ENCODE results near the gene NR2E1.

Gene NR2E1

DNA sequence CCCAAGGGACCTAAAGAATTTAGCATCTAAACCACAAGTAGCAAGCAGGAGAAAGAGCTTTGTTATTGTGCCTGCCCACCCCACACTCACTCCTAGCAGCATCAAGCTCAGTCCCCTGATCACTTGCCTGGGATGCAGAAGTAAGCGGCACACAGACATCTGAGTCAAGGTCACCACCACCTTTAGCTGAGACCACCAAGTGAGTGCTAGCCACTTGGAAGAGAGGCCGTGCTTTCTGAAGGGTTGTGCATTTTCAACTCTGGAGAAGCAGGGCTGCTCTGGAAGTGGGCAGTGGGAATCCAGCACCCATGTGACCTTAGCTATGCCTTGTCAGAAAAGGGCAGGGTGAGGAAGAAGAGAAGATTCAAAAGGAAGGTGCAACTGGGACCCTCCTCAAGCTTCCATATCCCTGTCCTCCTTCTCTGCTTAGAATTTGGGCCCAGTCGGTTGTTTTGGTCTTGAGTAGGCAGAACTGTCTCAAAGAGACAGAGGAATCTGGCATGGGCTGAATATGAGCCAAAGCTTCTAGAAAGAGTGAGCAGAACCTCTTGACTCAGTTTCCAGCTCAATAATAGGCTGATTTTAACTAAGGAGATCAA, 6.2 kb downstream of the NR2E1 start:
- no peak for DNase-seq

DNA sequence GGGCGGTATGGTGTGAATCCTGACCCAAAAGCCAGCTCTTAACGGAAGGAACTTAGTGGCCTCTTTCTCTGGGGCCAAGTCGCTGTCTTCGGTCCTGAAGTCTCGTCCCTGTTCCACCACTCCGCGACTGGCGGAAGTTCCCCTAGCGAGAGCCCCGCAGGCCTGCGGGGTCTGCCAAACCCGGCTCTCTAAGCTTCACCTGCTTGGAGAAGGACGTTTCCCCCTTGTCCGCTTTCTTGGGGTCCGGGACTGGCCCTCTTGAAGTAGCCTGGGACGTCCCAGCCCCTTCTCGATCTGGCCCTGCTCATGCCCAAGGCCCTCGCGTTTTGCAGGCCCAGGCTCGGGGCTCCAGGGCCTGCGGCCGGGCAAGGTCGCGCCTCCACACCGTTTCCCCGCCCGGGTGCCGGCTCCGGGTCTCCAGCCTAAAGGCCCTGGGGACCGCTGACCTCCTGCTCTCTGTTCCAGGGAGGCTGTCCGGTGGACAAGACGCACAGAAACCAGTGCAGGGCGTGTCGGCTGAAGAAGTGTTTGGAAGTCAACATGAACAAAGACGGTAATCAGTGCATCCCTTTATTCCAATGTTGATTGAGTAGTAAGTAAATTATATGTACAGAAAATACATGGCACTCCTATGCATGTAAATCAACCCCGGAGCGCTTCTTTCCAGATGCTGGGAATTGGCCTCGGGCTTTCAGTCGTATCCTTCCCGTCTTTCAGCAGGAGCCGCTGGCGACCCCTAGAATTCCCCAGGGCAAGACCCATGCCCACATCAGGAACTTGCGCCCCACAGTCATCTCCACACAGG, 8.8 kb downstream of the NR2E1 start:
- no peak for DNase-seq

DNA sequence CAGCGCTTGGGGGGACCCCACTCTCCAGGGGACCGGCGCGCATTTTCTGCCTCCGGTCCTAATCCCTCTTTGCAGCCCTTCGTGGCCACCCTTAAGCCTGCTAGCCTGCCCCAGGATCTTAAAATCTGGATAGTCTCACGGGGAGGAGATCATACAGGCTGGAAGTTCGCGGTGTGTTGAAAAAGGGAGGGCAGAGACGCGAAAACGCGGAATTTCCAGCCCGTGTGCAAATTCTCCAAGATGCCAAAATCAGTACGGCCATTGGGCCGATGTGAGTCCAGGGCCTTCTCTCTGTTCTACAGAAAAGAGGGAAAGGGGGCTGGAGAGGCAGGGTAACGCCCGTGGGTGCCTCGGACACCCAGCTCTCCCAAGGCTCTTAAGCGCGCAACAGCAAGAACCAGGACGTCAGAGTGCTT, 9.4 kb downstream of the NR2E1 start:
- no peak for DNase-seq

DNA sequence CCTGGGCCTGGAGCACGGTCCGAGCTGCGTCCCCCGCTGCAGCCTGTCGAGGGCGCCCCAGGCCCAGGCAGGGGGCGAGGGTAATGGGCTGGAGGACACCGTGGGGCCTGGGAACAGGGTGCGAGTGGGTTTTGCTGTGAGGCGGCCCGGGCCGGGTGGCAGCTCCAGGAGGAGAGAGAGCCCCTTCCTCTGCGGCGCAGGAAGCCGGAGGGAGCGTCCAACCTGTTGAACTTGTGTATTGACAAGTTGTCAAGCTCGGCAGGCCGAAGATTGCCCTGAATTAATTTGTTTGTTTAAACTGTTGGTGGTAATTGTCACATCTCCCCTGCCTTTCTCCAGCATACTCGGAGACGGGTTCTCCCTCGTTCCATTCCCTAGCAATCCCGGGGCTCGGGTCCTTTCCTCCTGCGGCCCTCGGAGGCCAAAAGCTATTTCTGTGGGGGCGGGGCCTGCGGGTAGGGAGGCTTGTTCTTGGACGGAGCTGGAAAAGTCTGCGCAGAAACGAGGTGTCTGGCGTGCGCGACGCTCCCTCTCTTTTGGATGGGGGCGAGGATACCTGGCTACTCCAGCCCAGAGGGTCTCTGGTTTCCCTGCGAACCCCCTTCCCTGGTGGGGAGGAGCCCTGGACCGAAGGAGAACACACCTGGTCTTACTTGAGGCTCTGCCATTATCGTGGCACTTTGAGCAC, 9.9 kb downstream of the NR2E1 start:
- DNase-seq, result peak; percentile 48 to 75

DNA sequence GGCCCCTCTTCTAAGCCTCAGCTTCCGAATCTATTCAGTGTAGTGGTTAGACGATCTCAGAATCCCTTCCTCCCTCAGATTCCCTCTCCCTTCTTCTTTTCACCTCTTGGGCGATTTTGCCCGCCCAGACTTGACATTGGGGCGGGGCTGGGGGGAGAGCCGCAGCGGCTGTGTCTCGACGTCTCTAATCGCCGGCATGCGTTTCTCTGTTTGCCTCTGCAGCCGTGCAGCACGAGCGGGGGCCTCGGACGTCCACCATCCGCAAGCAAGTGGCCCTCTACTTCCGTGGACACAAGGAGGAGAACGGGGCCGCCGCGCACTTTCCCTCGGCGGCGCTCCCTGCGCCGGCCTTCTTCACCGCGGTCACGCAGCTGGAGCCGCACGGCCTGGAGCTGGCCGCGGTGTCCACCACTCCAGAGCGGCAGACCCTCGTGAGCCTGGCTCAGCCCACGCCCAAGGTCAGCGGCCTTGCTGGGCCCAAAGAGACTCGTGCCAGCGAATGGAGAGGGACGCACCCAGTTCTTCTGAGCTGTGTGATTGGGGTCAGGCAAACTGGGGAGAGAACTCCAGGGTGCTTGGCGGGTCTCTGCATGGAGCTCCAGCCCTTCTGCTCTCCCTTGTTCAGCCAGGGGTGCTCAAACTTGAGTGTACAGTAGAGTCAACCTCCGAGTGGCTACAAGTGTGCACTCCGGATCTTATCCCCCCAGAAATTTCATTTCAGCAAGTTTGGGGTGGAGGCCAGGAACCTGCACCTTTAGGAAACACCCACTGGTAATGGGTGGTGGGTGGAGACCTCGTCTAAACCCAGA, 10.7 kb downstream of the NR2E1 start:
- no peak for DNase-seq

DNA sequence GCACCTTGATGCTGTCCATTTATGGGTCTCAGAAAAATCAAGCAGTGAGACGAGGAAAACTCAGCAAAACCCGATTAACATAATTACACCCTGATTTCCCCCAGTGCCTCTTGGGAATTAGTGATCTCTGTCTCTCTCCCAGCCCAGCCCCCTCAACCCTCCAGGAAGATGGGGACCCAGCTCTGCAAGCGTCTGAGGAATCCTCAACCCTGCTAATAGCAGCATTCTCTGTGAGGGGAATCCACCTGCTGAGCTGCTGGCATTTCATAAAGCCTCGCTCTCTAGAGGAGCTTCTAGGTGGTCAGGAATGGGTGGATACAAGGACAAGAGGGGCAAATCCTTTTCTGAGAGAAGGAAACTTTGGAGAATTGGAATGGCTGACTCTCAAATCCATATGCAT, 13.9 kb downstream of the NR2E1 start:
- DNase-seq, result no peak

DNA sequence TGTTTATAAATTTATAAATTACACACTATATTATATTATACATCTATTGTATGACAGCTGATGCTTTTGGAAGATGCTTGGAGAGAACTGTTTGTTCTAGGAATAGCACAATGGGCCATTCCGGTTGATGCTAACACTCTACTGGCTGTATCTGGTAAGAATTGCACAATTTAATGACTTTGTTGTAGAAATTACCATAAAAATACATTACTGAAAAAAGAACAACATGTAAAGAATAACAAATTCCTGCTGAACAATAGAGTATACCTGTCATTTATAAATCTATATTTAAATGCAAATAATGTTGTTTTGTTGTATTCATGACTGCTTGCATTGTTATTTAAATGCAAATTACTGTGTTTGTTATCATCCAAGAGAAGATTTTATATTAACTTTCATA, 14.4 kb downstream of the NR2E1 start:
- no peak for DNase-seq

DNA sequence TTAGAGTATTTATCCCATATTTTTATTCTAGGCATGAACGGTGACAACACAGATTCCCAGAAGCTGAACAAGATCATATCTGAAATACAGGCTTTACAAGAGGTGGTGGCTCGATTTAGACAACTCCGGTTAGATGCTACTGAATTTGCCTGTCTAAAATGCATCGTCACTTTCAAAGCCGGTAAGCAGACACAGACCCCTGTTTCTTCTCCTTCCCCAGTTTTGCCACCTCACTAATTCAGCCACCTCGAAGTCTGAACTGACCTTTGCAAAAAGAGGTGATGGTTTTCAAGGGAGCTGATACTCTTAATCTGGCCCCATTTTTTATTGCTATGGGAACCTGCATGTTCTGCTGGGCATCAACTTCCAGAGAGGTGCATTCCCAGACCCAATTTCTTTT, 15.0 kb downstream of the NR2E1 start:
- DNase-seq, result no peak

DNA sequence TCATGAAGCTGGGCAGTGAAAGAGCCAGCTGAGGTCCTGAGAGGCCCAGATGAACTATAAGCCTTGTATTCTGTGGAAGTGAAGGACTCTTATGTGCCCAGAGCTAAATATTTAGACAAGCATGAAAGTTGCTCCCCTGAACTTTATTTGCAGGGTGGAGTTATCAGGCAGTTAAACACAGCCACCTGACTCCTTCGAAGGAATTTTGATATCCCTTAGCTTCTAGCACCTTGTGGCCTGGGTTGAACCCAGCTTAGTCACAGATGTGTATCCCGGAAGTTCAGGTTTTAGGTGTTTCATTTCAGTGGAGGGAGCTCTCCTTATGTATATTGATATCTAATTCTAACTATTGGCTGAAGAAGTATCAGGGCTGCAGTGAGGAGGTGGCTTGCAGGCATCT, 20.4 kb downstream of the NR2E1 start:
- DNase-seq, result no peak

DNA sequence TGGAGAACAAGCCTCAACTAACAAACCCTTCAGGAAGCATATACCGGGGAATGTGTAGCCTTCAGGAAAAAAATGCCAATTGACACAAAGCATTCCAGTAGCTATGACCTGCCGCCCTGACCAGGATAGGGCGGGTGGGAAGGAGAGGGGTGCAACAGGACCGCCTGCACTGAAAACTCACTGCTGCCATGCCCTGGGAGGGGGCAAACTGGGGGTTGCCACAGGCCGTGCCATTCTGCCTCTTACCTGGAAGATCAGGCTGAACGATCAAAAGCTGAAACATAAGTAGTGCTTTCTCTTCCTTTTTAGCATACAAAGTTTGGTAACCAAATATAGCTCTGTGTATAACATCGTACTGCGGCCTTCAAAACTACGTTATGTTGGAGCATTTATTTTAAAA, 21.7 kb downstream of the NR2E1 start:
- no peak for DNase-seq

DNA sequence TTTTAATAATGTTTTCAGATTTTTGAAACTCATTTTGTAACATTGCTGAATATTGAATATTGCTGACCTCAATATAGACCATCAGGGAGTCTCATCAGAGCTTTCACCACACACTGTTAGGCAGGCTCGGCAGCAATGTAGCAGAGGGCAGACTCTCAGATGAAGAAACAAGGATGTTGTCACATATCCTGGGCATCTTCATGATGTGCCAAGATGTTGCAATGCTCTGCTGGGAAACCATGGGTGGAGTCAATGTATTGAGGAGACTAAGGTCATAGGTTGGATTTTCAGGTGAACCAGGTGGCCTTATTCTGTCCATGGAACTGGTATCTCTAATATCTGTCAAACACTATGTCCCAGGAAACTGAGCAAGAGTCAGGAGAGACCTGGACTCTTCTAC, 27.3 kb downstream of the NR2E1 start:
- no peak for DNase-seq

DNA sequence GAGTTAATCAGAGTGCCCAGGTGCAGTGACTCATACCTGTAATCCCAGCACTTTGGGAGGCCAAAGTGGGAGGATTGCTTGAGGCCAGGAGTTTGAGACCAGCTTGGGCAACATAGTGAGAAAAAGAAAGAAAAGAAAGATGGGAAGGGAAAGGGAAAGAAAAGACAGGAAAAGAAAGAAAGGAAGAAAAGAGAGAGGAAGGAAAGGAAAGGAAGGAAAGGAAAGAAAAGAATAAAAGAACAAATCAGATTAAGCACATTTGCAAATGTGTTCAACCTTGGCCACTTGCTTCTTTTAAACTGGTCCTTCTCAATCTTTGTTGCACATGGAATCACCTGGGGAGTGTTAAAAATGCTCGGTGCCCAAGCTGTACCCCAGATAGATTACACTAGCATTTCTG, 28.0 kb downstream of the NR2E1 start:
- DNase-seq, result no peak

DNA sequence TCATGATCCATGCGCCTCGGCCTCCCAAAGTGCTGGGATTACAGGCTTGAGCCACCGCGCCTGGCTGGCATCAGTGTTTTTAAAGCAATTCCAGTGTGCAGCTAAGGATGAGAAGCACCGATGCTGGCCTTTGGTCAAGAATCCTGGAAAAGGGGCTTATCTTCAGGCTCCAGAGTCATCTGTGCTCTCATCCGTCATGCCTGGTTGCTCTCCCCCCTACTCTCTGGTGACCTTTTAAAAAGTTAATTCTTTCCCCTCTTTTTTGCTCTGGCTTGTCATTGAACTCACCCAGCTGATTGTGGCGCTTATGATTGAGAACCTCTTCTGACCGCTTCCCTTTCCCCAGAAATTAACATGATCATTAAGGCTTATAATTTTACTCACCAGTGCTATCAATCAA, 28.7 kb downstream of the NR2E1 start:
- no peak for DNase-seq

DNA sequence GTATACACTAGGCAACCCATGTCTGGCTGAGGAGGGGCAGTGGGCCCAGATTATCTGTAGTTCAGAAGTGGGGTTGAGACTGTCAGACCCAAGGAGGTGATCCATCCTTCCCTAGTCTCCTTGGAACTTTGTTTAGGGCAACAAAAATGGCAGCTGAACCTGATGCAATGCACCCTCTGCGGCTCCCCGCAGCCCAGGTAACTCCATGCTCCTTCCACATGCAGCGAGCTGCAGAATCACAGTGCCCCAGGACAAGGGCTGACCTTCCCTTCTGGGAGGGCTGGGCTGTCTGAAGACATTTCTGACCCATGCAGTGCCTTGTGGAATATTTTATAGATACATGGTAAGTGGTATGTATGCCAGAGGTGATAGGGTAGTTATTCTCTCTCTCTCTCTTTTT, 29.4 kb downstream of the NR2E1 start:
- DNase-seq, result no peak

DNA sequence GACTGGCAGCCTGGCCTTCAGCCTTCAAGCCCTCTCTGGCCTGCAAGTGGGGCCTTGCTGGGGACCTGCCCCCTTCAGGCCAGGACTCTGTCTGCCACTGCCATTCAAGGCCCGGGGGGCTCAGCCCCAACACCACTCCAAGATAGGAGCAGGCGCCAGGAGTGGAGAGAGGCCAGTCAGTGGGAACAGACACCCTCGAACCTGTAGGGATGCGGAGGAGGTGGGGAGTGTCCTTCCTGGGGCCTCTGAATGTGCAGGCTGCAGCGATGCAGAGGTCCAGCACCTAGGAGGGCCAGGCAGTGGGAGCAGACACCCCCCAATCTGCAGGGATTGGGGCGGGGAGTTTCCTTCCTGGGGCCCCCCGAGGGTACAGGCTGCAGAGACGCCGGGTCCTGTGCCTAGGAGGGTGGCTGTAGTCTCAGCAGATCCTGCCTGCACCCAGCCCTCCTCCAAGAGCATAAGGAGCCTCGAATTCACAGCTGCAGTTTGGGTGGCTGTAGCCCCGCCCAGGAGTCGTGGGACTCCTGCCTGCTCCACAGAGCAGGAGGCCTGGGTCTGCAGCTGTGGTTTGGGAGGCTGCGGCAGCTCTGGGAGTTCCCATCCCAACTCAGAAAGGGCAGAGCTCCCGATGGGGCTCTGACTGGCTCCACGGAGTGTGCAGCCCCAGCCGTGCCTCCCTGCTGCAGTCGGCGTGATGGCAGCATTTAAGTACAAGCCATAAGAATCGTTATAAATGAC, 33.1 kb downstream of the NR2E1 start:
- DNase-seq, result no peak

DNA sequence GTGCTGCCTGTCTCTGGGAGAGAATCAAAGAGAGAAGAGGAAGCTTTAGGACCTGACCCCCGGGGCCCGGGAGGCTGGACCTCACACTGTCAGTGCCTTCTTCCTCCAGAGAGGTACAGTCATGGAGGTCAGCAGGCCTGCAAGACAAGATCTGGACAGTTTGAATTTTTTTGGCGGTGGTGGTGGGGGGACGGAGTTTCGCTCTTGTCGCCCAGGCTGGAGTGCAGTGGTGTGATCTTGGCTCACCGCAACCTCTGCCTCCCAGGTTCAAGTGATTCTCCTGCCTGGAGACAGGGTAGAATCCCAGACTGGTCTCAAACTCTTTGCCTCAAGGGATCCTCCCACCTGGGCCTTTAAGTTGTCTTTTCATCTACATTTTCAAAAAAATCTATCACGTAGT, 34.4 kb downstream of the NR2E1 start:
- no peak for DNase-seq

DNA sequence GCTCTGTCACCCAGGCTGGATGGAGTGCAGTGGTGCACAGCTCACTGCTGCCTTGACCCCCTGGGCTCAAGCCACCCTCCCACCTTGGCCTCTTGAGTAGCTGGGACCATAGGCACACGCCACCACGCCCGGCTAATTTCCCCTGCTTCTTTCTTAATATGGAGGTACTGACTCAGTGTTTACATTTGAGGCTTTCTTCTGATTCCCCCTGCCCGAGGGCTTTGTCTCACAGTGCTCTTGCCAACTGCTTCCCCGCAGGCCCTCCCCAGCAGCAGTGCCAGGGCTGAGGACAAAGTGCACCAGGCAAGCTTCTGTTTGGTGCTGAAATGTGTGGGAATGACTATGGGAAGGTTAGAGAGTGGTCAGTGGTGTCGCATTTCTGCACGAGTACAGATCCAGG, 34.8 kb downstream of the NR2E1 start:
- no peak for DNase-seq

DNA sequence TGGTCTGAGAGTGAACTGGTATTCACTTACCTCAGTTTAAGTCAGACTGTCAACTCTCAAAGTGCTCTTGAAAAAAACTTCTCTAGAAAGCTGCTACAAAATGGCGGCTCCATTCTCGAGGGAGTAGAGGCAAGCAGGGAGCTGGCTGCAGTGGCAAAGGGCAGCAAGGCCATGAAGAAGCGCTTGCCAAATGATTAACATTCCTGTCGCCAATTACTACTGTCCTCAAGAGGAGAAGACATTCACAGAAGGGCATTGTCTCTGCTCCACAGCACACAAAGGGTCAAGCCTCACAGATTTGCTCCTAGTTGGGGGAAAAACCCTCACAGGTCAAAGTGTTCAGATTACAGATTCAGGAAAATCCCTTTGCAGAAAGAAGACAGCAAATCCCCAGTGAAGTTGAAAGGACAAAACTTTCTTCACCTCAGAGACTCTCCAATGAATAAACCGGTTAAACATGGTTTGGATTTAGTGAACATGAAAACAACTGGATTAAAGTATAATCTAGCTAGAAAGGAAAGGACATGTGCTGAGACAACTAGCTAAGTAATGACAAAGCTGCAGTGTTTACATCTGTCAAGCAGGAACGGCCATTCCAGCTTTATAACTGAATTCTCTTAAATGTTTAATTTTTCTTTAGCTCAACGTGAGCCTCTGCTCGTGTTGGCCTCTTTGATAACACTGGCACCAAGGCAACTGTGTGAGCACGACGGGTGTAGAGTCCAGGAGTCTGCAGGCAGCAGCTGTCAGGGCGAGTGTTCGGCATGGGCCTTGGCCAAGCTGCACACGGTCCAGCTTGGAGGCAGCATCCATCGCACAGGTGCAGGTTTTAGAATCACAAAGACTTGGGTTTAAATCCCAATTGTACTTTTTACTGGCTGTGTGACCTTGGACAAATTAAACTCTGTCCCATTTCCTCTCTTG, 37.6 kb downstream of the NR2E1 start:
- DNase-seq, result no peak

DNA sequence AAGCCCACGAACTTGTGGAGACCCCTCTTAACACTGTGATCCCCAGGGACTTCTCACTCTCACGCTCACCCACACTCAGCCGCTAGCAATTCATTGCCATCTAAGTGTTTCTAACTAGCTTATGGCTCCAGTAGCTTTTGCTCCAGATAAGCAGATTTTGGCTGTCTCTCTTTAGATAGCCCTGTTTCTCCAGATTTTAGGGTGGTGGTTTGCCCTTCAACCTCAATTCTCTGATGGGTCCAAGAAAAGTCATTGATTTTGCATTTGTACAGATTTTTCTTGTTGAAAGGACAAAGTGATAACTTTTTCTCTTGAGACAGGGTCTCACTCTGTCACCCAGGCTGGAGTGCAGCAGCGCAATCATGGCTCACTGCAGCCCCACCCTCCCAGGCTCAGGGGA, 41.2 kb downstream of the NR2E1 start:
- no peak for DNase-seq

DNA sequence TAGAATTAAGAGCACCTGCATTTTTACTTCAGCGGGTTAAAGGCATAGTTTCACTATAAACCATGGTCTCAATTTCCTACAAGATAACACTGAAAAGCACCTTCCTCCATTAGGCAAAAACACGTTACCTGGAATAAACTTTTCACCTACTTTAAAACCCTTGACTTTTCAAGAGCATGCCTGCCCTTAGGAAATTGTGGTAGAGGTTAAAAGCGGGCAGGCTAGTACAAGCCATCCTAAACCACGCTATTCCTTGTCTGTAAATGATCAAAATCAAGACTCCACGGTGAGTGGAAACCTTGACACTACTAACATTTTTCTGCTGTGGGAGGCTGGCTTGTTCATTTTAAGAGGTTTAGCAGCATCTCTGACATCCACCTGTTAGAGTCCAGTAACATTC, 43.9 kb downstream of the NR2E1 start:
- no peak for DNase-seq

DNA sequence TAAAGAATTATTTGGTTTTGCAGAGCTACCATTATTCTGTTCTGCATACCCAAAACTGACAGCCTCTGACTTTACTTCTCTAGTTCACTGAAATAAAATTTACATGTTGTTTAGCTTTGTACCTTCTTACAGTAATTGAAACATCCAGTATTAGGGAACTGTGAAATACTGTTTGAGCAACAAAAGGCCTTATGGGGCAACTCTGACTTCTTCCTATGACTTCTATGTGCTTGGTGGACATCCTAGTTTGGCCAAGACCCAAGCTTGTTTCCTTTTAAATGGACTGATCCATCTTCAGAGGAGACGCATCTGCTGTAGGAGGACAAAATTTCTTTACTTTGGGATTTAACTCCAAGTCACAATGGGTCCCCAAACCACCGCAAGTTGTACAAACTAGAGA, 44.7 kb downstream of the NR2E1 start:
- DNase-seq, result no peak

DNA sequence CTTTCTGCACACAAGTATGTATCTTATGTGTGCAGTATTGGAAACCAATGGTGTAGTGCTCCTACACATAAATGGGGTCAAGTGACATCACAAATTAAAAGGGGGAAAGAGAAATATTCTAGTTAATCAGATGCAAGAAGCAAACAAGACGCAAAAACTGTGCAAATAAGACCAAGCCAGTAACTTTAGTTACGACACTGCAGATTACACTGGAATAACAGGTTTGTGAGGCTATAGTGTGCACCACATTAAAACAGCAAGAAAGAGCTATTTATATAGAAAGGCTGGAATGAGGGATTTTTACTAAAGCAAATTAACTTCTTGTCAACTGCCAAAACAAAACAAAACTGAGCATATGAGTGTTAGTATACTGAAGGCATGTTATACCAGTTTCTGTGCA, 45.8 kb downstream of the NR2E1 start:
- no peak for DNase-seq
